Glomerular visceral epithelial cell (primary cell): ENCODE data around the gene NLK.

Experiments used
- DNase-seq: peaks from one replicate; pipeline ENCODE4 v3.0.0-alpha.2; 2016; ENCODE audit errors: extremely low spot score

NLK gene

GRCh38 chr17:28040406-28040805 is 2.1 kb upstream of the NLK start:
- no peak for DNase-seq

GRCh38 chr17:28041068-28041843 is 1.2 kb upstream of the NLK start:
- DNase-seq = peak; percentile 100

- DNase-seq = peak; percentile 6
Measured at GRCh38 chr17:28041844-28042656, 427 bp upstream of the NLK start.

GRCh38 chr17:28042721-28043291 is 329 bp downstream of the NLK start:
- no peak for DNase-seq

- no peak for DNase-seq
Measured at GRCh38 chr17:28043296-28043695, 819 bp downstream of the NLK start.

- DNase-seq = no peak
Measured at GRCh38 chr17:28043741-28044140, 1.3 kb downstream of the NLK start.

GRCh38 chr17:28045304-28045703 is 2.8 kb downstream of the NLK start:
- no peak for DNase-seq

- DNase-seq = no peak
Measured at GRCh38 chr17:28046034-28046825, 3.8 kb downstream of the NLK start.

- DNase-seq = no peak
Measured at GRCh38 chr17:28047806-28048205, 5.3 kb downstream of the NLK start.

- no peak for DNase-seq
Measured at GRCh38 chr17:28049071-28049470, 6.6 kb downstream of the NLK start.

GRCh38 chr17:28053044-28053670 is 10.7 kb downstream of the NLK start:
- no peak for DNase-seq

GRCh38 chr17:28053725-28054124 is 11.2 kb downstream of the NLK start:
- no peak for DNase-seq

- no peak for DNase-seq
Measured at GRCh38 chr17:28055546-28056275, 13.2 kb downstream of the NLK start.

GRCh38 chr17:28056276-28056620 is 13.8 kb downstream of the NLK start:
- no peak for DNase-seq

GRCh38 chr17:28057731-28058246 is 15.3 kb downstream of the NLK start:
- DNase-seq = peak; percentile 26

GRCh38 chr17:28059675-28060074 is 17.2 kb downstream of the NLK start:
- DNase-seq = no peak

GRCh38 chr17:28065706-28066105 is 23.2 kb downstream of the NLK start:
- no peak for DNase-seq

- DNase-seq = no peak
Measured at GRCh38 chr17:28069061-28069460, 26.6 kb downstream of the NLK start.

- no peak for DNase-seq
Measured at GRCh38 chr17:28071179-28071578, 28.7 kb downstream of the NLK start.

GRCh38 chr17:28071891-28072606 is 29.6 kb downstream of the NLK start:
- DNase-seq = no peak
